ENCODE results near the gene SGSM2. TPM values are rescaled to one million over a fixed set of nuclear protein-coding genes. Genes with fewer than 3 reads are reported as not detected.

SGSM2 gene
- total RNA-seq, 2 experiments from 2014 or later: 31.8 to 37.7 TPM

GRCh38 chr17:2371183-2372130 is 34.2 kb downstream of the SGSM2 start:
- H3K27me3 Mint-ChIP-seq: no peaks in the 10 kb centered on the region
- no peaks in the 10 kb centered on the region for H3K36me3 Mint-ChIP-seq (ENCODE audit: low read depth)
- POLR2A ChIA-PET: interaction anchor here (0.8 to 1.3 kb wide), 3 partner anchors 11 to 36 kb away, joined by 3 read pairs; no protein-coding TSS in a partner anchor

DNA sequence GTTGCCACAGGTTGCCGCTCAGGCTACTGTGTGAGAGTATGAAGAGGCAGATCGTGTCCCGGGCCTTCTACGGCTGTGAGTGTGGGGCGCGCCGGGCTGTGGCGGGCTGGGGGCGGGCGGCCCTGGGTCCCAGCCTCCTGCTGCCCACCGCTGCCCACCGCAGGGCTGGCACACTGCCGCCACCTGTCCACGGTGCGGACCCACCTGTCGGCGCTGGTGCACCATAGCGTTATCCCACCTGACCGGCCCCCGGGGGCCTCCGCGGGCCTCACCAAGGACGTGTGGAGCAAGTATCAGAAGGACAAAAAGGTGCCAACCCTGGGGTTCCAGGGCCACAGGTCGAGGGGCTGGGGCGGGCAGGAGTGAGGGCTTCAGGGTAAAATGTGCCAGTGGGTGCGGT is 34.9 kb downstream of the SGSM2 start:
- Mint-ChIP-seq H3K4me1 (ENCODE audit: low read depth) (no peaks in the 10 kb centered on the region), H3K36me3 (ENCODE audit: low read depth) (no peaks in the 10 kb centered on the region), H3K27ac (no peak overlapping the region), H3K4me3 (no peak overlapping the region), H3K27me3 (no peaks in the 10 kb centered on the region), H3K9me3 (no peaks in the 10 kb centered on the region)
- CTCF ChIA-PET: interaction anchor here (2.1 kb wide), 1 partner anchor 19 kb away, joined by 6 read pairs; no protein-coding TSS in a partner anchor
- TF ChIP-seq CTCF (IDR thresholded peaks at IDR 0.05): no peak
- POLR2A ChIA-PET: interaction anchor here (1.2 to 1.4 kb wide), 2 partner anchors 16 to 21 kb away, joined by 3 to 5 read pairs; no protein-coding TSS in a partner anchor
- intact Hi-C loops (cut with micrococcal nuclease): no loop called here
- DNase-seq (no peak), ATAC-seq (no peak)

More at GRCh38 chr17:2371183-2372130, 34.2 kb downstream of the SGSM2 start:
- Mint-ChIP-seq H3K9me3 (no peaks in the 10 kb centered on the region), H3K27ac (no peak overlapping the region), H3K4me3 (no peak overlapping the region), H3K4me1 (ENCODE audit: low read depth) (no peaks in the 10 kb centered on the region)
- intact Hi-C loops (cut with micrococcal nuclease): no loop called here
- no peak for ATAC-seq
- no peak for DNase-seq
- no peak for TF ChIP-seq CTCF (IDR thresholded peaks at IDR 0.05)
- CTCF ChIA-PET: interaction anchor here (1.0 to 3.9 kb wide), 3 partner anchors 11 to 44 kb away, joined by 3 to 24 read pairs (median 13); no protein-coding TSS in a partner anchor

- DNase-seq (no peak), ATAC-seq (no peak)
- TF ChIP-seq CTCF (IDR thresholded peaks at IDR 0.05): no peak
- intact Hi-C loops (cut with micrococcal nuclease): no loop called here
- no peaks in the 10 kb centered on the region for H3K9me3 Mint-ChIP-seq
- CTCF ChIA-PET: interaction anchor here (2.1 kb wide), 2 partner anchors 10 to 19 kb away, joined by 6 to 11 read pairs; no protein-coding TSS in a partner anchor
- no peak overlapping the region for H3K4me3 Mint-ChIP-seq
- H3K36me3 Mint-ChIP-seq (ENCODE audit: low read depth): no peaks in the 10 kb centered on the region
- no peaks in the 10 kb centered on the region for H3K27me3 Mint-ChIP-seq
- POLR2A ChIA-PET: interaction anchor here (1.2 to 1.4 kb wide), 2 partner anchors 15 to 20 kb away, joined by 3 to 5 read pairs; no protein-coding TSS in a partner anchor
- no peak overlapping the region for H3K27ac Mint-ChIP-seq
- no peaks in the 10 kb centered on the region for H3K4me1 Mint-ChIP-seq (ENCODE audit: low read depth)
These were observed 35.4 kb downstream of the SGSM2 start for GRCh38 chr17:2372681-2373080.

DNA sequence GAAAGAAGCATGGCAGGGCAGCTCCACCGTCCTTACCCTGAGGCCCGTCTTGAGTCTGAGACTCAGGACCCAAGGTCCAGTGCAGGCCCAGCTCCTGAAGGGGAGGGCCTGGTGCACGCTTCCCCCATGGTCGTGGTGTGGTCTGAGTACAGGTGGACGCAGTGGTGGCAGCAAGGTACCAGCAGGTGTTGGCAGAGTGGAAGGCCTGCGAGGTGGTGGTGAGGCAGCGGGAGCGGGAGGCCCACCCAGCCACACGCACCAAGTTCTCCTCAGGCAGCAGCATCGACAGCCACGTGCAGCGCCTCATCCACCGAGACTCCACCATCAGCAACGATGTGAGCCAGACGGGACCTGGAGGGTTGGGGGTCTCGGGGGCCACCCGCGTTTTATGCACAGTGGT is 35.9 kb downstream of the SGSM2 start:
- no peaks in the 10 kb centered on the region for H3K9me3 Mint-ChIP-seq
- H3K4me3 Mint-ChIP-seq: no peak overlapping the region
- POLR2A ChIA-PET: interaction anchor here (1.2 to 1.4 kb wide), 2 partner anchors 15 to 20 kb away, joined by 3 to 5 read pairs; no protein-coding TSS in a partner anchor
- H3K27me3 Mint-ChIP-seq: no peaks in the 10 kb centered on the region
- H3K4me1 Mint-ChIP-seq (ENCODE audit: low read depth): no peaks in the 10 kb centered on the region
- no peaks in the 10 kb centered on the region for H3K36me3 Mint-ChIP-seq (ENCODE audit: low read depth)
- H3K27ac Mint-ChIP-seq: no peak overlapping the region
- TF ChIP-seq CTCF (IDR thresholded peaks at IDR 0.05): no peak
- intact Hi-C loops (cut with micrococcal nuclease): no loop called here
- ATAC-seq (no peak), DNase-seq (no peak)
- CTCF ChIA-PET: interaction anchor here (2.1 kb wide), 2 partner anchors 10 to 20 kb away, joined by 6 to 11 read pairs; no protein-coding TSS in a partner anchor
